K562 (cell line): Measurements from ENCODE around the gene NUTF2. TPM values are rescaled to one million over a fixed set of nuclear protein-coding genes. Genes with fewer than 3 reads are reported as not detected.

ENCODE experiments used
- ATAC-seq: fragments of 200-7000 bp; cut with Tn5 transposase; 3 replicates; pipeline ENCODE4 v1.9.1; 2020; ENCODE audit warnings: moderate library complexity
- BruUV-seq: library from RNA; stranded (reverse); fragments of 400-500 nt; replicated peaks from 2 replicates; lab custom pipeline; 2021; lab: Mats Ljungman, UMichigan
- CTCF ChIA-PET: fragments of 300-600 bp; formaldehyde crosslinking; extraction: SDS; loops from one replicate; lab custom pipeline; 2021; ENCODE audit warnings: low intra/inter-chr PET ratio; lab: Yijun Ruan, JAX
- POLR2A ChIA-PET: fragments of 300-600, 350-650 bp; sonication (Branson Sonifier 250); formaldehyde crosslinking; extraction: SDS; loops from one replicate; lab custom pipeline; 2021; ENCODE audit warnings: antibody characterized with exemption, inconsistent platforms; lab: Yijun Ruan, JAX
- DNase-seq, 4 experiments: peaks; one replicate each; pipeline versions ENCODE4 v3.0.0 to v3.0.0-alpha.2; 2011 to 2018; ENCODE audit warnings: low spot score in 3 of 4, mixed read lengths in 3 of 4; ENCODE audit errors: extremely low read depth in 1 of 4
- FAIRE-seq: peaks from 2 replicates; lab custom pipeline; 2011; peaks lifted over from hg19 to GRCh38; lab: Jason Lieb, UNC
- H2AFZ ChIP-seq: 2 replicates; pipeline ENCODE4 v1.6.0; 2011; ENCODE audit warnings: low read depth, low read length, control low read depth, inconsistent platforms
- H3K27ac ChIP-seq: fragments of 200-600 bp; 3 replicates; pipeline ENCODE4 v1.8.0; 2011; ENCODE audit warnings: low read depth, mild to moderate bottlenecking, control low read depth, inconsistent platforms, low read length, moderate library complexity, mixed read lengths; ENCODE audit errors: extremely low read depth
- H3K27me3 ChIP-seq, 2 experiments: fragments of 300-600 bp in 1 of 2; 2 replicates in 1 of 2; 3 replicates in 1 of 2; pipeline versions ENCODE4 v1.6.0 to v1.8.0; 2011; ENCODE audit warnings: inconsistent platforms in 2 of 2, low read length in 2 of 2, mild to moderate bottlenecking in 1 of 2, mixed read lengths in 1 of 2, moderate library complexity in 1 of 2; ENCODE audit not compliant: control insufficient read depth in 2 of 2, insufficient read depth in 2 of 2
- H3K36me3 ChIP-seq: fragments of 300-600 bp; 3 replicates; pipeline ENCODE4 v1.8.0; 2011; ENCODE audit warnings: mild to moderate bottlenecking, low read length, inconsistent platforms; ENCODE audit not compliant: control insufficient read depth, insufficient read depth
- H3K4me1 ChIP-seq, 2 experiments: fragments of 200-600 bp in 1 of 2; replicated peaks in 1 of 2; 2 replicates in 1 of 2; 3 replicates in 1 of 2; pipeline versions ENCODE4 v1.5.1 to v1.8.0; 2011; ENCODE audit warnings: inconsistent platforms in 2 of 2, low read length in 2 of 2, mild to moderate bottlenecking in 1 of 2, mixed read lengths in 1 of 2, moderate library complexity in 1 of 2; ENCODE audit not compliant: control insufficient read depth in 2 of 2, insufficient read depth in 2 of 2
- H3K4me2 ChIP-seq: 2 replicates; pipeline ENCODE4 v1.6.1; 2011; ENCODE audit warnings: low read length, control low read depth, inconsistent platforms, mixed read lengths; ENCODE audit not compliant: insufficient read depth
- H3K4me3 ChIP-seq: fragments of 200-600 bp; sonication (generic), shearing (Covaris generic); 2 replicates; pipeline ENCODE4 v1.5.1; 2016; ENCODE audit warnings: control low read depth, inconsistent platforms
- H3K79me2 ChIP-seq: fragments of 200-600 bp; 3 replicates; pipeline ENCODE4 v1.8.0; 2011; ENCODE audit warnings: low read length, inconsistent platforms; ENCODE audit not compliant: control insufficient read depth, insufficient read depth
- H3K9ac ChIP-seq, 2 experiments: 2 replicates each; pipeline versions ENCODE4 v1.6.0 to v1.6.1; 2011; ENCODE audit warnings: low read depth in 2 of 2, low read length in 2 of 2, control low read depth in 1 of 2, inconsistent platforms in 1 of 2, mild to moderate bottlenecking in 1 of 2, mixed read lengths in 1 of 2; ENCODE audit not compliant: insufficient read depth in 1 of 2
- H3K9me1 ChIP-seq: one replicate; pipeline ENCODE4 v1.6.0; 2011; ENCODE audit warnings: inconsistent platforms, mild to moderate bottlenecking, low read length, moderate library complexity; ENCODE audit not compliant: control insufficient read depth, insufficient read depth
- H3K9me3 ChIP-seq: replicated peaks from 2 replicates; pipeline ENCODE4 v1.5.1; 2011; ENCODE audit warnings: low read depth, low read length, inconsistent platforms; ENCODE audit not compliant: control insufficient read depth, insufficient read depth
- H4K20me1 ChIP-seq: replicated peaks from 2 replicates; pipeline ENCODE4 v1.6.1; 2011; ENCODE audit warnings: low read length, inconsistent platforms, mixed read lengths; ENCODE audit not compliant: control insufficient read depth, insufficient read depth
- CC2D1A ChIP-seq: fragments of 450-650 bp; IDR thresholded peaks from 2 replicates; pipeline ENCODE4 v1.6.1; 2017; ENCODE audit warnings: mild to moderate bottlenecking
- E2F4 ChIP-seq: sonication (generic); formaldehyde crosslinking; IDR thresholded peaks from 2 replicates; pipeline ENCODE4 v1.8.0; 2022; ENCODE audit warnings: mild to moderate bottlenecking, low read depth, missing genetic modification reagents
- GTF2E2 ChIP-seq: fragments of 200-800 bp; sonication (Bioruptor generic); IDR thresholded peaks from 2 replicates; pipeline ENCODE4 v1.6.1; 2016; ENCODE audit warnings: missing genetic modification characterization, missing compliant biosample characterization
- SAFB2 ChIP-seq: fragments of 200-400 bp; formaldehyde crosslinking; IDR thresholded peaks from 2 replicates; pipeline ENCODE4 v1.6.1; 2018; ENCODE audit warnings: borderline replicate concordance, low read length, low read depth, moderate library complexity; ENCODE audit not compliant: severe bottlenecking
- SIX5 ChIP-seq, 2 experiments: IDR thresholded peaks; 2 replicates each; pipeline ENCODE4 v1.6.1; 2011; ENCODE audit warnings: low read length in 2 of 2, borderline replicate concordance in 1 of 2, low read depth in 1 of 2, mild to moderate bottlenecking in 1 of 2, moderate library complexity in 1 of 2; ENCODE audit not compliant: insufficient read depth in 1 of 2
- WGBS: fragments of 100-300 bp; shearing (Covaris generic); methylation state at CpG from one replicate; pipeline ENCODE4 v1.1.6; 2016; ENCODE audit warnings: low coverage, mixed read lengths; ENCODE audit not compliant: insufficient coverage; ENCODE audit errors: missing lambda C conversion rate; 5-methylcytosine and 5-hydroxymethylcytosine counted together
- in situ Hi-C: fragments of 300-500 bp; cut with MboI; formaldehyde crosslinking; loops from 4 replicates; pipeline ENCODE4 v1.15.0; 2018; ENCODE audit warnings: inconsistent platforms, mixed read lengths
- intact Hi-C: fragments of 100-400 bp; cut with micrococcal nuclease; formaldehyde crosslinking; loops from 2 replicates; pipeline ENCODE4 v1.14.2; 2022
- polyA plus RNA-seq, 8 experiments: library from polyadenylated mRNA; depleted of rRNA in 4 of 8; stranded (reverse) in 5 of 8; unstranded in 3 of 8; fragments of >200 nt; fragmentation: Nextera tagmentation in 2 of 8; fragmentation: Illumina TruSeq in 1 of 8; extraction: Ambion mirVana in 2 of 8; extraction: Trizol in 1 of 8; gene quantifications; 2 replicates each; pipeline versions ENCODE4 v1.2.1 to v1.2.3, GENCODE V29; 2011 to 2014; ENCODE audit warnings: inconsistent platforms in 1 of 8, missing spikeins in 1 of 8
- total RNA-seq, 7 experiments: library from RNA; depleted of rRNA in 6 of 7; stranded (reverse); fragments of >200 nt in 6 of 7; fragmentation: Illumina TruSeq in 2 of 7; extraction: Trizol in 2 of 7; gene quantifications; 2 replicates each; pipeline versions ENCODE4 v1.2.1 to v1.2.3, GENCODE V29; 2011 to 2021; ENCODE audit warnings: low replicate concordance in 1 of 7
- TF ChIP-seq, protein P1 (sequence below), 2 experiments: fragments of 450-650 bp; IDR thresholded peaks; 2 replicates each; pipeline ENCODE4 v1.6.1; 2016; ENCODE audit warnings: mild to moderate bottlenecking in 2 of 2, borderline replicate concordance in 1 of 2, low read depth in 1 of 2, moderate library complexity in 1 of 2

The NUTF2 gene
- total and polyA plus RNA-seq, 9 of the 15 experiments (the other 6 are each of a cell fraction or from before 2014, with no cell fraction given), result 106 to 248 (median 147) TPM

GRCh38 chr16:67805718-67806427 lies 40.9 kb upstream of the NUTF2 start:
- in situ Hi-C loops, result no loop called here
- POLR2A ChIA-PET, result interaction anchor here (0.6 to 1.6 kb wide), 12 partner anchors 9 to 1363 kb away, joined by 3 to 12 read pairs (median 4); partner anchors contain the start of gene GFOD2
- FAIRE-seq (no peak), DNase-seq (no peak), ATAC-seq (peak; percentile 8)
- H3K4me1 ChIP-seq, result peaks cover 15 to 23% of the 10 kb centered on the region in 2 experiments; a peak in 4 of 5 replicates
- no peaks in the 10 kb centered on the region for H3K9me3 ChIP-seq
- peak overlapping the region; percentile 92 for H3K4me2 ChIP-seq
- H3K9me1 ChIP-seq, result no peaks in the 10 kb centered on the region
- peak overlapping the region; percentile 98 for H3K4me3 ChIP-seq
- CTCF ChIA-PET, result no interaction called here
- H3K36me3 ChIP-seq, result peaks cover 37% of the 10 kb centered on the region; the same call in 2 of the 3 replicates
- intact Hi-C loops, result loop anchor here (1.0 to 5.0 kb wide), 2 partner anchors 86 to 134 kb away; no protein-coding TSS in a partner anchor
- no peaks in the 10 kb centered on the region for H3K27me3 ChIP-seq
- under 1% methylated on average over 25 of the region's 26 CpGs for WGBS
- H3K79me2 ChIP-seq, result peaks cover 42% of the 10 kb centered on the region
- 0 out of 2 replicates have a peak, but pooled peaks cover 5% of the 10 kb centered on the region for H4K20me1 ChIP-seq
- peak overlapping the region; percentile 86 for H3K27ac ChIP-seq
- peak overlapping the region; percentile 95 for H3K9ac ChIP-seq
- BruUV-seq, result no TSS peak
- H2AFZ ChIP-seq, result peak overlapping the region; percentile 85
- TF ChIP-seq CC2D1A (no peak), SIX5 (IDR thresholded peaks at IDR 0.05; ENCODE audit: borderline replicate concordance in 1 of 2, insufficient read depth in 1 of 2, low read depth in 1 of 2, low read length in 2 of 2) (no peak), E2F4 (CRISPR knock-in tag) (peak; percentile 18; the same call in 1 of the 2 replicates), SAFB2 (no peak), GTF2E2 (tag) (0 out of 2 replicates have a peak, but pooled peaks have one; percentile 90)
- TF ChIP-seq, protein P1, sequence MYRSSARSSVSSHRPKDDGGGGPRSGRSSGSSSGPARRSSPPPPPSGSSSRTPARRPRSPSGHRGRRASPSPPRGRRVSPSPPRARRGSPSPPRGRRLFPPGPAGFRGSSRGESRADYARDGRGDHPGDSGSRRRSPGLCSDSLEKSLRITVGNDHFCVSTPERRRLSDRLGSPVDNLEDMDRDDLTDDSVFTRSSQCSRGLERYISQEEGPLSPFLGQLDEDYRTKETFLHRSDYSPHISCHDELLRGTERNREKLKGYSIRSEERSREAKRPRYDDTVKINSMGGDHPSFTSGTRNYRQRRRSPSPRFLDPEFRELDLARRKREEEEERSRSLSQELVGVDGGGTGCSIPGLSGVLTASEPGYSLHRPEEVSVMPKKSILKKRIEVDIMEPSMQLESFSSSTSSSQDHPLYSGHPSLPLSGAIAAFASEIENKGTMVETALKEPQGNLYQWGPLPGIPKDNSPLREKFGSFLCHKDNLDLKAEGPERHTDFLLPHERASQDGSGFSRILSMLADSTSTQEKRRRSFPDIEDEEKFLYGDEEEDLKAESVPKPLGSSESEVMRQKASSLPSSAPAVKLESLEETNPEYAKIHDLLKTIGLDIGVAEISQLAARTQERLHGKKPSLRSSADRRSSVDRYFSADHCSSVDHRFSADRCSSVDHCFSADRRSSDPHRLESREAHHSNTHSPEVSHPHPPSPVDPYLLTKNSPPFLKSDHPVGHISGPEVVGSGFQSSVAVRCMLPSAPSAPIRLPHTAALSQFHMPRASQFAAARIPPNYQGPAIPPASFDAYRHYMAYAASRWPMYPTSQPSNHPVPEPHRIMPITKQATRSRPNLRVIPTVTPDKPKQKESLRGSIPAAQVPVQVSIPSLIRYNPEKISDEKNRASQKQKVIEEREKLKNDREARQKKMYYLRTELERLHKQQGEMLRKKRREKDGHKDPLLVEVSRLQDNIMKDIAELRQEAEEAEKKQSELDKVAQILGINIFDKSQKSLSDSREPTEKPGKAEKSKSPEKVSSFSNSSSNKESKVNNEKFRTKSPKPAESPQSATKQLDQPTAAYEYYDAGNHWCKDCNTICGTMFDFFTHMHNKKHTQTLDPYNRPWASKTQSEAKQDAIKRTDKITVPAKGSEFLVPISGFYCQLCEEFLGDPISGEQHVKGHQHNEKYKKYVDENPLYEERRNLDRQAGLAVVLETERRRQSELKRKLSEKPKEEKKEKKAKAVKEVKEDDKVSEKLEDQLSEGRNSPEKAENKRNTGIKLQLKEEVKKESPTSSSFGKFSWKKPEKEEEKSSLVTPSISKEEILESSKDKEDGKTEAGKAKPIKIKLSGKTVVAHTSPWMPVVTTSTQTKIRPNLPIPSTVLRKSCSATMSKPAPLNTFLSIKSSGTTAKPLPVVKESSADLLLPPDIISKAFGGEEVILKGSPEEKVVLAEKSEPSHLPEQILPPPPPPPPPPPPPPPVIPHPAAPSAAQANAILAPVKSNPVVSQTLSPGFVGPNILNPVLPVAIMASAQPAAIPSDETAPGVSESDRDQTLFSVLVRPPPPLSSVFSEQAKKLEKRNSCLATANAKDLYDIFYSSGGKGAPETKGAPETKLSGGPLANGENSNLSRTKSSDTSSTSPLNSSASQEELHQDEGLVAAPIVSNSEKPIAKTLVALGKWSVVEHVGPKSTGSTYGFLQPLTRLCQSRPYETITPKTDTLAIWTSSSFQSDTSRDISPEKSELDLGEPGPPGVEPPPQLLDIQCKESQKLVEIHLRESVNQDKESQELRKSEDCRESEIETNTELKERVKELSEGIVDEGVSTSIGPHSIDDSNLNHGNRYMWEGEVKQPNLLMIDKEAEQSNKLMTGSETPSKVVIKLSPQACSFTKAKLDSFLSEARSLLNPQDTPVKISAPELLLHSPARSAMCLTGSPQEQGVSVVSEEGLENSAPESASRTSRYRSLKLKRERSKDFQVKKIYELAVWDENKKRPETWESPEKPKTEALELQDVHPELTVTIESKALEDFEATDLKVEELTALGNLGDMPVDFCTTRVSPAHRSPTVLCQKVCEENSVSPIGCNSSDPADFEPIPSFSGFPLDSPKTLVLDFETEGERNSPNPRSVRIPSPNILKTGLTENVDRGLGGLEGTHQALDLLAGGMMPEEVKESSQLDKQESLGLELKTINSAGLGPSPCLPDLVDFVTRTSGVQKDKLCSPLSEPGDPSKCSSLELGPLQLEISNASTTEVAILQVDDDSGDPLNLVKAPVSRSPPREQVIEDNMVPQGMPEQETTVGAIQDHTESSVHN (IDR thresholded peaks at IDR 0.05; ENCODE audit: borderline replicate concordance in 1 of 2, low read depth in 1 of 2), result no peak
